WTC11 (cell line): ENCODE results near the gene SLC9A9. TPM values are rescaled to one million over a fixed set of nuclear protein-coding genes. Genes with fewer than 3 reads are reported as not detected.

Experiments used
- ATAC-seq: fragments of 200-7000 bp; cut with Tn5 transposase; 2 replicates; pipeline ENCODE4 v1.10.0; 2021; ENCODE audit warnings: mild to moderate bottlenecking, moderate library complexity
- CTCF ChIA-PET: fragments of 300-600 bp; sonication (Branson Sonifier 250); formaldehyde crosslinking; loops from one replicate; lab custom pipeline; 2021; ENCODE audit warnings: antibody characterized with exemption; lab: Charles Lee
- POLR2A ChIA-PET: fragments of 350-600 bp; sonication (Branson Sonifier 250); formaldehyde crosslinking; loops from one replicate; lab custom pipeline; 2021; ENCODE audit warnings: antibody characterized with exemption; lab: Charles Lee
- DNase-seq: peaks from one replicate; pipeline ENCODE4 v3.0.0; 2021; ENCODE audit warnings: low spot score
- H3K27ac Mint-ChIP-seq: 2 replicates; pipeline ENCODE4 v1.8.0; 2021; ENCODE audit warnings: mixed read lengths
- H3K27me3 Mint-ChIP-seq: 2 replicates; pipeline ENCODE4 v1.8.0; 2021; ENCODE audit warnings: low read depth, mild to moderate bottlenecking, moderate library complexity, mixed read lengths
- H3K36me3 Mint-ChIP-seq: 2 replicates; pipeline ENCODE4 v1.8.0; 2021; ENCODE audit warnings: mixed read lengths
- H3K4me1 Mint-ChIP-seq: 2 replicates; pipeline ENCODE4 v1.8.0; 2022; ENCODE audit warnings: mixed read lengths
- H3K4me3 Mint-ChIP-seq: 2 replicates; pipeline ENCODE4 v1.8.0; 2021; ENCODE audit warnings: mild to moderate bottlenecking, moderate library complexity, mixed read lengths
- H3K9me3 Mint-ChIP-seq: 2 replicates; pipeline ENCODE4 v1.8.0; 2021; ENCODE audit warnings: mixed read lengths
- ATF3 ChIP-seq: sonication (generic); formaldehyde crosslinking; conservative IDR thresholded peaks from 2 replicates; pipeline ENCODE4 v1.8.1; 2022; ENCODE audit warnings: mild to moderate bottlenecking, missing genetic modification reagents
- E2F5 ChIP-seq: sonication (generic); formaldehyde crosslinking; IDR thresholded peaks from 2 replicates; pipeline ENCODE4 v1.8.1; 2022; ENCODE audit warnings: mild to moderate bottlenecking, moderate library complexity, missing genetic modification reagents
- EMX1 ChIP-seq: fragments of 250-450 bp; sonication (Bioruptor Pico); IDR thresholded peaks from 2 replicates; pipeline ENCODE4 v1.8.0; 2021; ENCODE audit warnings: mild to moderate bottlenecking
- ETV6 ChIP-seq: sonication (generic); formaldehyde crosslinking; IDR thresholded peaks from 2 replicates; pipeline ENCODE4 v1.8.1; 2022; ENCODE audit warnings: mild to moderate bottlenecking, missing genetic modification reagents
- FOXJ3 ChIP-seq: sonication (generic); formaldehyde crosslinking; IDR thresholded peaks from 2 replicates; pipeline ENCODE4 v1.9.0; 2021; ENCODE audit warnings: missing genetic modification reagents, mild to moderate bottlenecking, borderline replicate concordance
- FOXK1 ChIP-seq: sonication (generic); formaldehyde crosslinking; IDR thresholded peaks from 2 replicates; pipeline ENCODE4 v1.8.0; 2022; ENCODE audit warnings: mild to moderate bottlenecking, moderate library complexity, missing genetic modification reagents
- GTF2I ChIP-seq: fragments of 250-450 bp; sonication (Bioruptor Pico); conservative IDR thresholded peaks from 2 replicates; pipeline ENCODE4 v1.4.0; 2021; ENCODE audit warnings: mild to moderate bottlenecking
- MLX ChIP-seq: sonication (generic); formaldehyde crosslinking; IDR thresholded peaks from 2 replicates; pipeline ENCODE4 v1.8.1; 2023; ENCODE audit warnings: mild to moderate bottlenecking, missing genetic modification reagents, moderate library complexity
- MXD4 ChIP-seq: fragments of 250-450 bp; sonication (Bioruptor Pico); IDR thresholded peaks from 2 replicates; pipeline ENCODE4 v1.8.0; 2021; ENCODE audit warnings: mild to moderate bottlenecking, moderate library complexity, borderline replicate concordance
- NR3C1 ChIP-seq: sonication (generic); formaldehyde crosslinking; conservative IDR thresholded peaks from 2 replicates; pipeline ENCODE4 v1.8.1; 2023; ENCODE audit warnings: low read depth, mild to moderate bottlenecking, missing genetic modification reagents
- PREB ChIP-seq: sonication (generic); formaldehyde crosslinking; IDR thresholded peaks from 2 replicates; pipeline ENCODE4 v1.8.1; 2022; ENCODE audit warnings: mild to moderate bottlenecking, missing genetic modification reagents, moderate library complexity, borderline replicate concordance
- SMAD3 ChIP-seq: sonication (generic); formaldehyde crosslinking; IDR thresholded peaks from 2 replicates; pipeline ENCODE4 v1.8.0; 2022; ENCODE audit warnings: missing genetic modification reagents, mild to moderate bottlenecking, borderline replicate concordance
- STAT6 ChIP-seq: sonication (generic); formaldehyde crosslinking; conservative IDR thresholded peaks from 2 replicates; pipeline ENCODE4 v1.8.1; 2023; ENCODE audit warnings: mild to moderate bottlenecking, low read depth, missing genetic modification reagents, moderate library complexity
- TCF7 ChIP-seq: sonication (generic); formaldehyde crosslinking; IDR thresholded peaks from 2 replicates; pipeline ENCODE4 v1.8.0; 2022; ENCODE audit warnings: mild to moderate bottlenecking, low read depth, missing genetic modification reagents, moderate library complexity
- TP53 ChIP-seq: sonication (generic); formaldehyde crosslinking; IDR thresholded peaks from 2 replicates; pipeline ENCODE4 v1.8.1; 2023; ENCODE audit warnings: mild to moderate bottlenecking, missing genetic modification reagents
- ZNF232 ChIP-seq: sonication (generic); formaldehyde crosslinking; IDR thresholded peaks from 2 replicates; pipeline ENCODE4 v1.8.0; 2022; ENCODE audit warnings: mild to moderate bottlenecking, missing genetic modification reagents
- ZNF671 ChIP-seq: fragments of 250-450 bp; sonication (Bioruptor Pico); IDR thresholded peaks from 2 replicates; pipeline ENCODE4 v1.8.0; 2021; ENCODE audit warnings: mild to moderate bottlenecking
- total RNA-seq: library from RNA; stranded (reverse); gene quantifications from 3 replicates; pipeline ENCODE4 v1.2.3, GENCODE V29; 2021
- TF ChIP-seq, protein P1 (sequence below): sonication (generic); formaldehyde crosslinking; IDR thresholded peaks from 2 replicates; pipeline ENCODE4 v1.8.1; 2022; ENCODE audit warnings: low read depth, mild to moderate bottlenecking, moderate library complexity, missing genetic modification reagents, borderline replicate concordance
- TF ChIP-seq, protein P2 (sequence below): sonication (generic); formaldehyde crosslinking; IDR thresholded peaks from 2 replicates; pipeline ENCODE4 v1.8.0; 2022; ENCODE audit warnings: missing genetic modification reagents

SLC9A9 gene
- total RNA-seq, 1 experiment from 2014 or later = 1.2 TPM

DNA sequence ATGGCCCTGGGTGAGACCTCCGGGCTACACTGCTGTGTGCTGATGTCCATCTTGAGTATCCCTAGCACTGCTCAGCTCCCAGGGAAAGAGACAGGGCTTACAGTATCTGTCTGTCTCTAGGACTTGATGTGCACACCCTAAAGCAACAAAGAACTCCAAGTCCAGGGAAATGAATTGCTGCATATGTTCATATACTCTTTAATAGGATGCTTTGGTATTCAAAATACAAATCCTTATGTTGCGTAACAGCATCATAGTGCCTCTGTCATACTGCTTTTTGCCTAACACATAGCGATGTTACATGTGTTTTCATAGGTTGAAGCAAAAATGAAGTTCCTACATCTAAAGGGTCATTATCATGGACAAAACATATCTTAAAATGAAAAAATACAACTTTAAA, 299.9 kb downstream of the SLC9A9 start:
- no peak for TF ChIP-seq MXD4 (CRISPR knock-in tag)
- TF ChIP-seq EMX1 (CRISPR knock-in tag) = no peak
- TF ChIP-seq, protein P1, sequence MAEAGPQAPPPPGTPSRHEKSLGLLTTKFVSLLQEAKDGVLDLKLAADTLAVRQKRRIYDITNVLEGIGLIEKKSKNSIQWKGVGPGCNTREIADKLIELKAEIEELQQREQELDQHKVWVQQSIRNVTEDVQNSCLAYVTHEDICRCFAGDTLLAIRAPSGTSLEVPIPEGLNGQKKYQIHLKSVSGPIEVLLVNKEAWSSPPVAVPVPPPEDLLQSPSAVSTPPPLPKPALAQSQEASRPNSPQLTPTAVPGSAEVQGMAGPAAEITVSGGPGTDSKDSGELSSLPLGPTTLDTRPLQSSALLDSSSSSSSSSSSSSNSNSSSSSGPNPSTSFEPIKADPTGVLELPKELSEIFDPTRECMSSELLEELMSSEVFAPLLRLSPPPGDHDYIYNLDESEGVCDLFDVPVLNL (CRISPR knock-in tag) = no peak
- no peak for TF ChIP-seq STAT6 (CRISPR knock-in tag)
- TF ChIP-seq MLX (CRISPR knock-in tag) = no peak
- no peak for TF ChIP-seq TCF7 (CRISPR knock-in tag)
- TF ChIP-seq NR3C1 = no peak
- TF ChIP-seq GTF2I = no peak
- no peak for TF ChIP-seq SMAD3 (CRISPR knock-in tag)
- TF ChIP-seq ZNF232 = no peak
- TF ChIP-seq FOXK1 (CRISPR knock-in tag) = no peak
- TF ChIP-seq, protein P2, sequence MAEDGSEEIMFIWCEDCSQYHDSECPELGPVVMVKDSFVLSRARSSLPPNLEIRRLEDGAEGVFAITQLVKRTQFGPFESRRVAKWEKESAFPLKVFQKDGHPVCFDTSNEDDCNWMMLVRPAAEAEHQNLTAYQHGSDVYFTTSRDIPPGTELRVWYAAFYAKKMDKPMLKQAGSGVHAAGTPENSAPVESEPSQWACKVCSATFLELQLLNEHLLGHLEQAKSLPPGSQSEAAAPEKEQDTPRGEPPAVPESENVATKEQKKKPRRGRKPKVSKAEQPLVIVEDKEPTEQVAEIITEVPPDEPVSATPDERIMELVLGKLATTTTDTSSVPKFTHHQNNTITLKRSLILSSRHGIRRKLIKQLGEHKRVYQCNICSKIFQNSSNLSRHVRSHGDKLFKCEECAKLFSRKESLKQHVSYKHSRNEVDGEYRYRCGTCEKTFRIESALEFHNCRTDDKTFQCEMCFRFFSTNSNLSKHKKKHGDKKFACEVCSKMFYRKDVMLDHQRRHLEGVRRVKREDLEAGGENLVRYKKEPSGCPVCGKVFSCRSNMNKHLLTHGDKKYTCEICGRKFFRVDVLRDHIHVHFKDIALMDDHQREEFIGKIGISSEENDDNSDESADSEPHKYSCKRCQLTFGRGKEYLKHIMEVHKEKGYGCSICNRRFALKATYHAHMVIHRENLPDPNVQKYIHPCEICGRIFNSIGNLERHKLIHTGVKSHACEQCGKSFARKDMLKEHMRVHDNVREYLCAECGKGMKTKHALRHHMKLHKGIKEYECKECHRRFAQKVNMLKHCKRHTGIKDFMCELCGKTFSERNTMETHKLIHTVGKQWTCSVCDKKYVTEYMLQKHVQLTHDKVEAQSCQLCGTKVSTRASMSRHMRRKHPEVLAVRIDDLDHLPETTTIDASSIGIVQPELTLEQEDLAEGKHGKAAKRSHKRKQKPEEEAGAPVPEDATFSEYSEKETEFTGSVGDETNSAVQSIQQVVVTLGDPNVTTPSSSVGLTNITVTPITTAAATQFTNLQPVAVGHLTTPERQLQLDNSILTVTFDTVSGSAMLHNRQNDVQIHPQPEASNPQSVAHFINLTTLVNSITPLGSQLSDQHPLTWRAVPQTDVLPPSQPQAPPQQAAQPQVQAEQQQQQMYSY = no peak
- TF ChIP-seq FOXJ3 = no peak
- no peak for TF ChIP-seq ETV6 (CRISPR knock-in tag)
- TF ChIP-seq ZNF671 = no peak
- TF ChIP-seq ATF3 (CRISPR knock-in tag) = no peak
- no peak for TF ChIP-seq E2F5 (CRISPR knock-in tag)
- TF ChIP-seq PREB (CRISPR knock-in tag) = no peak
- TF ChIP-seq TP53 (CRISPR knock-in tag) = no peak
- TF ChIP-seq, all 79 proteins: peak for 0
- Mint-ChIP-seq H3K27ac (no peak overlapping the region), H3K4me3 (no peak overlapping the region), H3K4me1 (no peaks in the 10 kb centered on the region), H3K27me3 (no peaks in the 10 kb centered on the region), H3K36me3 (no peaks in the 10 kb centered on the region), H3K9me3 (peaks cover 12% of the 10 kb centered on the region)
- ChIA-PET POLR2A (no interaction called here), CTCF (no interaction called here)
- ATAC-seq (no peak), DNase-seq (no peak)
